Endothelial cell of umbilical vein (primary cell): ENCODE measurements around the gene TOMM6. TPM values are rescaled to one million over a fixed set of nuclear protein-coding genes. Genes with fewer than 3 reads are reported as not detected.

Experiments used
- BruUV-seq: library from RNA; stranded (reverse); fragments of 400-500 nt; replicated peaks from 2 replicates; lab custom pipeline; 2021; lab: Mats Ljungman, UMichigan
- CTCF ChIA-PET: fragments of 300-600, 350-600 bp; sonication (Branson Sonifier 250); formaldehyde crosslinking; loops from one replicate; lab custom pipeline; 2021; ENCODE audit warnings: antibody characterized with exemption, inconsistent platforms; lab: Charles Lee
- POLR2A ChIA-PET: fragments of 300-600, 350-600 bp; sonication (Branson Sonifier 250); formaldehyde crosslinking; loops from one replicate; lab custom pipeline; 2021; ENCODE audit warnings: antibody characterized with exemption, inconsistent platforms; lab: Charles Lee
- DNase-seq: peaks from one replicate; pipeline ENCODE4 v3.0.0-alpha.2; 2011; ENCODE audit warnings: low read depth, low spot score
- FAIRE-seq: peaks from 2 replicates; lab custom pipeline; 2011; peaks lifted over from hg19 to GRCh38; lab: Jason Lieb, UNC
- H2AFZ ChIP-seq: 2 replicates; pipeline ENCODE4 v1.6.0; 2012; ENCODE audit warnings: low read depth, low read length, control low read depth, inconsistent platforms
- H3K27ac ChIP-seq: 2 replicates; pipeline ENCODE4 v1.5.1; 2011; ENCODE audit warnings: low read depth, mild to moderate bottlenecking, control low read depth, low read length, moderate library complexity; ENCODE audit not compliant: insufficient read depth
- H3K27me3 ChIP-seq, 2 experiments: 2 replicates each; pipeline versions ENCODE4 v1.6.0 to v1.6.1; 2011; ENCODE audit warnings: low read length in 2 of 2, mixed read lengths in 1 of 2; ENCODE audit not compliant: control insufficient read depth in 2 of 2, insufficient read depth in 2 of 2
- H3K36me3 ChIP-seq, 2 experiments: 2 replicates in 1 of 2; 3 replicates in 1 of 2; pipeline ENCODE4 v1.5.1; 2011; ENCODE audit warnings: low read length in 2 of 2, mild to moderate bottlenecking in 1 of 2, moderate library complexity in 1 of 2; ENCODE audit not compliant: control insufficient read depth in 2 of 2, insufficient read depth in 2 of 2; ENCODE audit errors: extremely low read depth in 1 of 2
- H3K4me1 ChIP-seq: 3 replicates; pipeline ENCODE4 v1.5.1; 2011; ENCODE audit warnings: mild to moderate bottlenecking, low read length; ENCODE audit not compliant: control insufficient read depth, insufficient read depth; ENCODE audit errors: extremely low read depth
- H3K4me2 ChIP-seq: 2 replicates; pipeline ENCODE4 v1.6.1; 2011; ENCODE audit warnings: low read length, control low read depth, mixed read lengths; ENCODE audit not compliant: insufficient read depth
- H3K4me3 ChIP-seq, 3 experiments: fragments of 200-600 bp in 1 of 3; sonication (generic), shearing (Covaris generic) in 1 of 3; replicated peaks in 1 of 3; 2 replicates each; pipeline ENCODE4 v1.5.1; 2011 to 2016; ENCODE audit warnings: control low read depth in 3 of 3, low read length in 3 of 3, mild to moderate bottlenecking in 2 of 3, inconsistent platforms in 1 of 3, low read depth in 1 of 3, moderate library complexity in 1 of 3; ENCODE audit not compliant: insufficient read depth in 1 of 3
- H3K79me2 ChIP-seq: 2 replicates; pipeline ENCODE4 v1.6.0; 2012; ENCODE audit warnings: low read length, inconsistent platforms; ENCODE audit not compliant: control insufficient read depth, insufficient read depth
- H3K9ac ChIP-seq: replicated peaks from 2 replicates; pipeline ENCODE3; 2011; ENCODE audit warnings: low read length, control low read depth; ENCODE audit not compliant: insufficient read depth; ENCODE audit errors: extremely low read depth
- H3K9me1 ChIP-seq: replicated peaks from 3 replicates; pipeline ENCODE4 v1.6.0; 2011; ENCODE audit warnings: mild to moderate bottlenecking, low read length; ENCODE audit not compliant: control insufficient read depth, insufficient read depth; ENCODE audit errors: extremely low read depth
- H3K9me3 ChIP-seq: replicated peaks from 2 replicates; pipeline ENCODE4 v1.5.1; 2012; ENCODE audit warnings: low read length, inconsistent platforms; ENCODE audit not compliant: control insufficient read depth, insufficient read depth
- H4K20me1 ChIP-seq: replicated peaks from 2 replicates; pipeline ENCODE3; 2011; ENCODE audit warnings: mild to moderate bottlenecking, low read length; ENCODE audit not compliant: control insufficient read depth, insufficient read depth; ENCODE audit errors: extremely low read depth
- CTCF ChIP-seq, 2 donors: IDR thresholded peaks; 1 replicate in 1 of 2; 2 replicates in 1 of 2; pipeline ENCODE4 v1.5.1; 2011; ENCODE audit warnings: low read length in 2 of 2, mild to moderate bottlenecking in 2 of 2, moderate library complexity in 2 of 2, control low read depth in 1 of 2, inconsistent platforms in 1 of 2, low read depth in 1 of 2; ENCODE audit not compliant: insufficient read depth in 1 of 2; ENCODE audit errors: extremely low read depth in 1 of 2
- EZH2 ChIP-seq: IDR thresholded peaks from 2 replicates; pipeline ENCODE4 v1.6.1; 2012; ENCODE audit warnings: borderline replicate concordance, low read depth, mild to moderate bottlenecking, moderate library complexity, low read length, inconsistent platforms; ENCODE audit not compliant: severe bottlenecking
- FOS ChIP-seq: IDR thresholded peaks from 2 replicates; pipeline ENCODE4 v1.6.1; 2011; ENCODE audit warnings: mild to moderate bottlenecking, low read length, moderate library complexity, borderline replicate concordance; ENCODE audit not compliant: insufficient read depth
- GATA2 ChIP-seq: IDR thresholded peaks from 2 replicates; pipeline ENCODE4 v1.7.0; 2011; ENCODE audit warnings: low read depth, mild to moderate bottlenecking, moderate library complexity, mixed read lengths, low read length; ENCODE audit not compliant: insufficient read length, insufficient read depth
- JUN ChIP-seq: IDR thresholded peaks from 2 replicates; pipeline ENCODE4 v1.6.1; 2011; ENCODE audit warnings: borderline replicate concordance, low read depth; ENCODE audit not compliant: insufficient read length, insufficient read depth
- MAX ChIP-seq: IDR thresholded peaks from 2 replicates; pipeline ENCODE4 v1.6.1; 2011; ENCODE audit not compliant: insufficient read depth, insufficient read length
- MYC ChIP-seq: IDR thresholded peaks from one replicate; pipeline ENCODE4 v1.6.1; 2011; ENCODE audit warnings: mild to moderate bottlenecking, low read depth, low read length
- POLR2A ChIP-seq: IDR thresholded peaks from 2 replicates; pipeline ENCODE4 v1.6.1; 2012; ENCODE audit warnings: low read depth, mild to moderate bottlenecking, control low read depth, low read length
- POLR2AphosphoS5 ChIP-seq: IDR thresholded peaks from 2 replicates; pipeline ENCODE4 v1.6.1; 2012; ENCODE audit warnings: low read depth, mild to moderate bottlenecking, control low read depth, low read length, moderate library complexity; ENCODE audit not compliant: insufficient read depth
- dilution Hi-C: fragments of 300-500 bp; cut with MboI; formaldehyde crosslinking; loops from one replicate; pipeline ENCODE4 v1.15.0; 2019; ENCODE audit warnings: low sequenced_read_pairs; ENCODE audit not compliant: extremely low pct_ligation_motif_present
- intact Hi-C: fragments of 100-400 bp; cut with micrococcal nuclease; formaldehyde crosslinking; loops from one replicate; pipeline ENCODE4 v1.10.0; 2022
- polyA plus RNA-seq, 4 experiments: library from polyadenylated mRNA; depleted of rRNA in 3 of 4; stranded (reverse) in 3 of 4; unstranded in 1 of 4; fragments of >200 nt; gene quantifications; 2 replicates each; pipeline versions ENCODE4 v1.2.1 to v1.2.3, GENCODE V29; 2011 to 2012; ENCODE audit warnings: missing spikeins in 1 of 4
- small RNA-seq: library from RNA; depleted of rRNA; stranded (forward); fragments of <200 nt; gene quantifications from one replicate; pipeline ENCODE3, GENCODE V24; 2012; ENCODE audit warnings: low replicate concordance, low read depth; ENCODE audit not compliant: insufficient read depth, insufficient read length
- total RNA-seq: library from RNA; stranded (reverse); gene quantifications from 2 replicates; pipeline ENCODE4 v1.2.3, GENCODE V29; 2021

Gene TOMM6
- total and polyA plus RNA-seq, 2 donors (not counting 3 experiments of a cell fraction or from before 2014, with no cell fraction given) = 233 to 527 TPM

- CTCF ChIA-PET = interaction anchor here (2.3 kb wide), 1 partner anchor 85 kb away, joined by 6 read pairs; the partner anchor contains the start of genes BYSL and MED20
- FAIRE-seq = no peak
- POLR2A ChIA-PET = no interaction called here
These were observed 49.2 kb downstream of the TOMM6 start for GRCh38 chr6:41836660-41837052.

More at GRCh38 chr6:41836660-41837052, 49.2 kb downstream of the TOMM6 start:
- intact Hi-C loops (no loop called here), dilution Hi-C loops (no loop called here)
- H3K79me2 ChIP-seq = no peaks in the 10 kb centered on the region
- H3K4me1 ChIP-seq = no peaks in the 10 kb centered on the region
- no peaks in the 10 kb centered on the region for H3K27me3 ChIP-seq
- no peak overlapping the region for H3K27ac ChIP-seq
- no peak for DNase-seq
- no peaks in the 10 kb centered on the region for H3K9me1 ChIP-seq
- H3K36me3 ChIP-seq = no peaks in the 10 kb centered on the region
- H2AFZ ChIP-seq = no peak overlapping the region
- BruUV-seq = no TSS peak
- TF ChIP-seq CTCF (IDR thresholded peaks at IDR 0.05; ENCODE audit: extremely low read depth in 1 of 2, insufficient read depth in 1 of 2, low read depth in 1 of 2, low read length in 2 of 2) = no peak
- no peak for TF ChIP-seq MAX
- no peak for TF ChIP-seq JUN
- no peak for TF ChIP-seq GATA2
- TF ChIP-seq FOS = no peak
- no peak for TF ChIP-seq EZH2
- no peak for TF ChIP-seq POLR2A
- no peak for TF ChIP-seq MYC
- TF ChIP-seq POLR2AphosphoS5 = no peak
- H3K9ac ChIP-seq = no peak overlapping the region
- H4K20me1 ChIP-seq = no peaks in the 10 kb centered on the region
- no peak overlapping the region for H3K4me2 ChIP-seq
- no peak overlapping the region for H3K4me3 ChIP-seq
- no peaks in the 10 kb centered on the region for H3K9me3 ChIP-seq

Small RNA genes within 50 kb of the gene (small RNA-seq; reads per million reads assigned to genes)
- gene AL365205.2 = not detected
- gene AL365205.3 = not detected
- not detected for gene RF00393

Other genes starting within 250 kb of the TOMM6 start
- gene FOXP4, start 241.3 kb upstream of the TOMM6 start, total RNA-seq = 23.9 and 24.4 TPM in 2 replicates
- gene FOXP4, start 241.3 kb upstream of the TOMM6 start, polyA plus RNA-seq = 5.6 and 6.1 TPM in 2 replicates
- 32.4 and 45.8 TPM in 2 replicates for gene MDFI, start 149.2 kb upstream of the TOMM6 start, total RNA-seq
- gene MDFI, start 149.2 kb upstream of the TOMM6 start, polyA plus RNA-seq = 74.1 and 81.6 TPM in 2 replicates
- gene TFEB, start 52.1 kb upstream of the TOMM6 start, total RNA-seq = 4.9 and 5.5 TPM in 2 replicates
- gene TFEB, start 52.1 kb upstream of the TOMM6 start, polyA plus RNA-seq = 6.6 and 8.4 TPM in 2 replicates
- not detected in 2 replicates for gene PGC, start 40.3 kb upstream of the TOMM6 start, total RNA-seq
- not detected in 2 replicates for gene PGC, start 40.3 kb upstream of the TOMM6 start, polyA plus RNA-seq
- gene FRS3, start 7.8 kb upstream of the TOMM6 start, total RNA-seq = 4.4 and 5.3 TPM in 2 replicates
- gene FRS3, start 7.8 kb upstream of the TOMM6 start, polyA plus RNA-seq = 5.2 and 5.7 TPM in 2 replicates
- 2.2 and 3.3 TPM in 2 replicates for gene PRICKLE4, start 6.9 kb upstream of the TOMM6 start, total RNA-seq
- 1.0 and 1.5 TPM in 2 replicates for gene PRICKLE4, start 6.9 kb upstream of the TOMM6 start, polyA plus RNA-seq
- 4.1 and 4.5 TPM in 2 replicates for gene USP49, start 107.7 kb downstream of the TOMM6 start, total RNA-seq
- 2.1 and 2.4 TPM in 2 replicates for gene USP49, start 107.7 kb downstream of the TOMM6 start, polyA plus RNA-seq
- gene MED20, start 133.4 kb downstream of the TOMM6 start, total RNA-seq = 25.5 and 30.4 TPM in 2 replicates
- gene MED20, start 133.4 kb downstream of the TOMM6 start, polyA plus RNA-seq = 34.8 and 37.8 TPM in 2 replicates
- 41.8 and 45.7 TPM in 2 replicates for gene BYSL, start 133.8 kb downstream of the TOMM6 start, total RNA-seq
- gene BYSL, start 133.8 kb downstream of the TOMM6 start, polyA plus RNA-seq = 32.9 and 33.1 TPM in 2 replicates
- gene CCND3, start 154.1 kb downstream of the TOMM6 start, total RNA-seq = 87.5 and 96.7 TPM in 2 replicates
- 97.0 and 98.7 TPM in 2 replicates for gene CCND3, start 154.1 kb downstream of the TOMM6 start, polyA plus RNA-seq